Endothelial cell (in vitro differentiated cells): Measurements from ENCODE around the gene SEMA4D. TPM values are rescaled to one million over a fixed set of nuclear protein-coding genes. Genes with fewer than 3 reads are reported as not detected.

Source experiments
- DNase-seq: peaks from one replicate; pipeline ENCODE4 v3.0.0; 2021; ENCODE audit warnings: low spot score
- H3K27ac Mint-ChIP-seq: one replicate; pipeline ENCODE4 v1.8.0; 2021; ENCODE audit warnings: mixed read lengths, inconsistent platforms; ENCODE audit not compliant: unreplicated experiment
- H3K27me3 Mint-ChIP-seq: one replicate; pipeline ENCODE4 v1.8.0; 2021; ENCODE audit warnings: mild to moderate bottlenecking, moderate library complexity, mixed read lengths, inconsistent platforms; ENCODE audit not compliant: unreplicated experiment
- H3K36me3 Mint-ChIP-seq: one replicate; pipeline ENCODE4 v1.8.0; 2021; ENCODE audit warnings: mild to moderate bottlenecking, low read depth, mixed read lengths, inconsistent platforms; ENCODE audit not compliant: unreplicated experiment
- H3K4me1 Mint-ChIP-seq: one replicate; pipeline ENCODE4 v1.8.0; 2021; ENCODE audit warnings: mild to moderate bottlenecking, mixed read lengths, inconsistent platforms; ENCODE audit not compliant: unreplicated experiment
- H3K4me3 Mint-ChIP-seq: one replicate; pipeline ENCODE4 v1.8.0; 2021; ENCODE audit warnings: mild to moderate bottlenecking, mixed read lengths, inconsistent platforms; ENCODE audit not compliant: unreplicated experiment
- H3K9me3 Mint-ChIP-seq: one replicate; pipeline ENCODE4 v1.8.0; 2021; ENCODE audit warnings: mixed read lengths, inconsistent platforms; ENCODE audit not compliant: unreplicated experiment
- total RNA-seq: library from RNA; stranded (reverse); fragmentation: NEBNext Ultra II Directional; extraction: Animal tissue kit (Norgen Biotek cat#: 25700); gene quantifications from one replicate; pipeline ENCODE4 v1.2.1, GENCODE V29; 2021; ENCODE audit not compliant: unreplicated experiment
- TF ChIP-seq, protein P1 (sequence below): fragments of 200-600 bp; sonication (generic); IDR thresholded peaks from one replicate; pipeline ENCODE4 v1.5.0; 2021; ENCODE audit warnings: antibody characterized with exemption; ENCODE audit not compliant: unreplicated experiment

SEMA4D gene
- total RNA-seq, 1 donor from 2014 or later, result 14.8 TPM

DNA sequence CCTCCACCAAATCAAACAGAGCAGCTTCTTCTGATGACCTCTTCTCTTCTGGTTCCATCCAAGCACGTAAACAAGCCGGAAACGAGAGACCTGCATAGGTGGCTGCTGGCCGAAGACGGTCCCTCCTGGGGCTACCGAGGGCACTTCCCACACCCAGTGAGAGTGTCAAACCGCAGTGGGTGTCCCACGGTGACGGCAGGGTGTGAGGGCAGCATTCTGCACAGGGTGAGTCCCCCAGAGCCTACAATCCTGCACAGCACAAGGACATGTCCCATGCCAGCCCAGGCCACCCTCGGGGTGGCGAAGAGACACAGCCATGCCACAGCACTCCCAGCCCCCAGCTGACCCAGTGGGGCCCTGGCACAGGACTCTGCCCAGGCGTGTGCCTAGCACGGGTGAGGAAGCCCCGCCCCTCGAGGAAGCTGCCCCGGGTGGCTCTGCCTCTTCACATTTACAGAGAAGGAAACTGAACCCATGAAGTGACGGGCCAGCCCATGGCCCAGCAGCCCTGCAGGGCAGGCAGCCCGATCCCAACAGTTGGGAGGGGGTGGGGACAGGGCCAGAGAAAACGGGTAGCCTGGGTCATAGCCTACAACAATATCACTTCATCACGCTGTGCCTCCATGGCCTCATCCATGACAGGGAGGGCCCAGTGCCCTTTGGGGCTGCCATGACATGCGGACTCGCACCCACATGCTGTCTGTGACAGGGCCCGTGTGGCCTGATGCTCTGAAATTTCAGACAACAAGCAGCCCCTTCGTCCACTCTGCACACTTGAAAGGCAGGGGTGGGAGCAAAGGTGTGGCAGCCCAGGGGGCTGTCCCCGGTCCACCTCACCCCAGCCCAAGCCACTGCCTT, 43.2 kb downstream of the SEMA4D start:
- H3K9me3 Mint-ChIP-seq, result no peaks in the 10 kb centered on the region
- H3K27me3 Mint-ChIP-seq, result peaks cover 4% of the 10 kb centered on the region
- H3K4me1 Mint-ChIP-seq, result peaks cover 4% of the 10 kb centered on the region
- no peak overlapping the region for H3K4me3 Mint-ChIP-seq
- H3K36me3 Mint-ChIP-seq, result no peaks in the 10 kb centered on the region
- no peak for DNase-seq
- TF ChIP-seq, protein P1, sequence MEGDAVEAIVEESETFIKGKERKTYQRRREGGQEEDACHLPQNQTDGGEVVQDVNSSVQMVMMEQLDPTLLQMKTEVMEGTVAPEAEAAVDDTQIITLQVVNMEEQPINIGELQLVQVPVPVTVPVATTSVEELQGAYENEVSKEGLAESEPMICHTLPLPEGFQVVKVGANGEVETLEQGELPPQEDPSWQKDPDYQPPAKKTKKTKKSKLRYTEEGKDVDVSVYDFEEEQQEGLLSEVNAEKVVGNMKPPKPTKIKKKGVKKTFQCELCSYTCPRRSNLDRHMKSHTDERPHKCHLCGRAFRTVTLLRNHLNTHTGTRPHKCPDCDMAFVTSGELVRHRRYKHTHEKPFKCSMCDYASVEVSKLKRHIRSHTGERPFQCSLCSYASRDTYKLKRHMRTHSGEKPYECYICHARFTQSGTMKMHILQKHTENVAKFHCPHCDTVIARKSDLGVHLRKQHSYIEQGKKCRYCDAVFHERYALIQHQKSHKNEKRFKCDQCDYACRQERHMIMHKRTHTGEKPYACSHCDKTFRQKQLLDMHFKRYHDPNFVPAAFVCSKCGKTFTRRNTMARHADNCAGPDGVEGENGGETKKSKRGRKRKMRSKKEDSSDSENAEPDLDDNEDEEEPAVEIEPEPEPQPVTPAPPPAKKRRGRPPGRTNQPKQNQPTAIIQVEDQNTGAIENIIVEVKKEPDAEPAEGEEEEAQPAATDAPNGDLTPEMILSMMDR, result no peak
- no peak overlapping the region for H3K27ac Mint-ChIP-seq

DNA sequence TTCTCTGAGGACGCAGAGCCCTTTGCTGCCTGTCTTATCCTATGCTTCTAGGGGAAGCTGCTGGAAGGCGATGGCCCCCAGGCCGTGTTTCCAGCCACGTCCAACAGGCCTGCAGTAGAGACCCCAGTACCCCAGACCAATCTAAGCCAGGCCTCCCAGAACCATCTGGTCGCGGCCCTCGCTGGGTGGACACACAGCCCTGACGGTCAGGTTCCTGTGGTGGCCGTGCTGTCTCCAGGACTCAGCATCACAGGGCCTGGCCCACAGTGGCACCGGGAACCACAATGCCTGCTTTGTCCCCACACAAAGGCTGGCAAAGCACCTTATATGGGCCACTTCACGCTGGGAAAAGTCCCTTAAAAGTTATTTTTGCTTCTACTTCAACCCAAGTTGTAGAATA, 44.5 kb downstream of the SEMA4D start:
- H3K4me3 Mint-ChIP-seq, result no peak overlapping the region
- DNase-seq, result no peak
- no peak overlapping the region for H3K27ac Mint-ChIP-seq
- TF ChIP-seq, protein P1, result no peak
- no peaks in the 10 kb centered on the region for H3K36me3 Mint-ChIP-seq
- H3K4me1 Mint-ChIP-seq, result peaks cover 4% of the 10 kb centered on the region
- H3K27me3 Mint-ChIP-seq, result peaks cover 4% of the 10 kb centered on the region
- H3K9me3 Mint-ChIP-seq, result no peaks in the 10 kb centered on the region

DNA sequence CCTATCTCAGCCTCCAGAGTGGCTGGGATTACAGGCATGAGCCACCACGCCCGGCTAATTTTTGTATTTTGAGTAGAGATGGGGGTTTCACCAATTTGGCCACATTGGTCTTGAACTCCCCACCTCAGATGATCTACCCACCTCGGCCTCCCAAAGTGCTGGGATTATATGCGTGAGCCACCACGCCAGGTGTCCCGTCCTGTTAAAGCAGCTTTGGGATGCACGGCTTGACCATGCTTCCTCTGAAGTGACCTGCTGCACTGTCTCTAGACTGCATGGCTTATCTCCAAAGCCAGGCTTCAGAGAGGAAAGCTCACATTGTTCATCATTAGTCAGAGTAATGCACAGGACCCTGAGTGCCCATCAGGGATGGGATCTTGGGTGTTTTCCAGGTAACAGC, 45.4 kb downstream of the SEMA4D start:
- no peaks in the 10 kb centered on the region for H3K9me3 Mint-ChIP-seq
- H3K4me3 Mint-ChIP-seq, result no peak overlapping the region
- peaks cover 5% of the 10 kb centered on the region for H3K27me3 Mint-ChIP-seq

GRCh38 chr9:89450213-89450612, 47.7 kb downstream of the SEMA4D start:
- H3K27ac Mint-ChIP-seq, result no peak overlapping the region
- H3K4me3 Mint-ChIP-seq, result no peak overlapping the region
- no peaks in the 10 kb centered on the region for H3K9me3 Mint-ChIP-seq
- H3K36me3 Mint-ChIP-seq, result no peaks in the 10 kb centered on the region
- TF ChIP-seq, protein P1, result no peak
- H3K27me3 Mint-ChIP-seq, result peaks cover 3% of the 10 kb centered on the region
- no peak for DNase-seq
- H3K4me1 Mint-ChIP-seq, result no peaks in the 10 kb centered on the region

More for the DNA sequence above, 45.4 kb downstream of the SEMA4D start:
- TF ChIP-seq, protein P1, result no peak
- peaks cover 4% of the 10 kb centered on the region for H3K4me1 Mint-ChIP-seq
- DNase-seq, result no peak
- no peak overlapping the region for H3K27ac Mint-ChIP-seq
- no peaks in the 10 kb centered on the region for H3K36me3 Mint-ChIP-seq

DNA sequence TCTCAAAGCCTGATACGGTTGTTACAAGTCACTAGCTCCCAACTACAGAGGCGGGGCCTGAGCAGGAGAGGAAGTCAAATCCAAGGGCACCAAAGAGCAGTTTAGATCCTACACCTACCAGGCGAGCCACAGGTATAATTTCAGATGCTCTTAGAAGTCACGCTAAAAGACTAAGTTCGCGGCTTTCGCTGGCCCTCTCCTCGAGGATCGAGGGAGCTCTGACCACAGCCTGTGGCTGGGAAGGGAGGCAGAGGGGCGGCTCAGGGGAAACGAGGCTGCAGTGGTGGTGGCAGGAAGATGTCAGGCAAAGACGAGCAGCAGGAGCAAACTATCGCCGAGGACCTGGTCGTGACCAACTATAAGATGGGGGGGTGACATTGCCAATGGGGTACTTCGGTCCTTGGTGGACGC, 48.6 kb downstream of the SEMA4D start:
- H3K36me3 Mint-ChIP-seq, result no peaks in the 10 kb centered on the region
- H3K9me3 Mint-ChIP-seq, result no peaks in the 10 kb centered on the region
- H3K27me3 Mint-ChIP-seq, result peaks cover 3% of the 10 kb centered on the region
- no peak overlapping the region for H3K27ac Mint-ChIP-seq
- no peaks in the 10 kb centered on the region for H3K4me1 Mint-ChIP-seq
- DNase-seq, result no peak
- TF ChIP-seq, protein P1, result no peak
- H3K4me3 Mint-ChIP-seq, result no peak overlapping the region
